OCI-LY1 (cell line): ENCODE data around the gene PNMA6E.

Experiments
- CTCF ChIP-seq: fragments of 200-600 bp; sonication (generic), shearing (Covaris generic); IDR thresholded peaks from 2 replicates; pipeline ENCODE4 v1.5.1; 2017; ENCODE audit warnings: mild to moderate bottlenecking, antibody characterized with exemption, low read length, moderate library complexity, mixed read lengths
- EZH2 ChIP-seq: fragments of 200-600 bp; sonication (generic), shearing (Covaris generic); IDR thresholded peaks from 2 replicates; pipeline ENCODE4 v1.8.0; 2017; ENCODE audit warnings: borderline replicate concordance, mixed run types, mild to moderate bottlenecking, antibody characterized with exemption, low read length, moderate library complexity, mixed read lengths

- TF ChIP-seq EZH2 (no peak), CTCF (no peak)
Measured at GRCh38 chrX:153430796-153431195, 29.6 kb upstream of the PNMA6E start.
